GM21381 (cell line): Measurements from ENCODE around the gene EHMT1.
"Not testable (repeated sequence)": the region's sequence is repeated elsewhere in the genome, so short reads cannot be mapped to it uniquely, and the experiment has no call there.

Experiments used
- ATAC-seq: cut with Tn5 transposase; IDR thresholded peaks from one replicate; pipeline ENCODE4 v1.9.1; 2021; ENCODE audit warnings: mild to moderate bottlenecking, moderate library complexity; ENCODE audit not compliant: unreplicated experiment

The EHMT1 gene

DNA sequence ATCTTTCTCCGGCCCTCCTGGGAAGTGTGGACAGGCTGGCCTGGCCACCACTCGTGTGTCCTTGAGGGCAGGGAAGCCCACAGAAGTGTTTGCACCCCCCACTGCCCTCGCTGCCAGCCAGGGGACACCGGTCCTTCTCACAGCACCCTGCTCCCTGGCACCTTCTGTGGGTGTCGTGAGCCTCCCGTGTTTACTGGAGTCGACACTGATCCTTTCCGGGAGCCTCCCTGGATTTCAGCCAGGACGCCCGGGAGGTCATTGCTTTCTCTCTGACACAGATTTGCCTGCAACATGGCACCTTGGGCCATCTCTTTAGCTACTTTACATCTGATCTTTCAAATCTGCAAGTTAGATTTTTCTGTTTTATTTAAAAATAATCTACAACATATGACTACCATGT, 138.3 kb downstream of the EHMT1 start:
- ATAC-seq = no peak

DNA sequence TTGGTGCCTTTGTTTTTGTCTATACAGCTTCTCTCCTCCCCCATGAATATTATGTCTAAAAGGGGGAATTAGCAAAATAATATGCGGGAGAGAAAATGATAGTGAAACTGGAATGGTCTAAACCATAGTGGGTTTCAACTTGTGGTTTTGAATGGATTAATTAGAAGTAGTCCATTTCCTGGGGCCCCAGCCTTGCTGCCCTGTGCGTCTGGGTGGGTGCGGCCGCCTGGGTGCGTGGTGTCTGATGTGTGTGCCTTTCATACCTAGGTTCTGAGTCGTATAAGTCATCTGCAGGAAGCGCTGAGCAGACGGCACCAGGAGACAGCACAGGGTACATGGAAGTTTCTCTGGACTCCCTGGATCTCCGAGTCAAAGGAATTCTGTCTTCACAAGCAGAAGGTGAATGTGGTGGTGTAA, 138.8 kb downstream of the EHMT1 start:
- peak; percentile 35 for ATAC-seq

DNA sequence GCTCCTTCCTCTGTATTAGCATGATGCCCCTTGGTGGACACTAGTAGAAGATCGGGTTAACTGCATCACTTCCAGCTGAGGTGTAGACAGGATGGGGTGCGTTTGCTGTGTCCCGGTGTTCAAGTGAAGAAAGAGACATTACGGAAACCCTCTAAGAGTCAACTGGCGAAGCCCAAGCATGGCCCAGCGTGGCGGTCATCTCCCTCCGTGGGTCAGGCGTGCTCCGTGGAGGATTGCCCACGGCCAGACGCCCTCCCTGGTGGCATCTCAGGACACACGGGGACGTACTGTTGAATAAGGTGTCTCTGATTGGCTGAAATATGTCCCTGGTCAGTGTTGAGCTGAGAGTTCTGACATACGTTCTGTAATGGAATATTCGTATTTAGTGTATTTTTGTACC, 139.3 kb downstream of the EHMT1 start:
- ATAC-seq = no peak

DNA sequence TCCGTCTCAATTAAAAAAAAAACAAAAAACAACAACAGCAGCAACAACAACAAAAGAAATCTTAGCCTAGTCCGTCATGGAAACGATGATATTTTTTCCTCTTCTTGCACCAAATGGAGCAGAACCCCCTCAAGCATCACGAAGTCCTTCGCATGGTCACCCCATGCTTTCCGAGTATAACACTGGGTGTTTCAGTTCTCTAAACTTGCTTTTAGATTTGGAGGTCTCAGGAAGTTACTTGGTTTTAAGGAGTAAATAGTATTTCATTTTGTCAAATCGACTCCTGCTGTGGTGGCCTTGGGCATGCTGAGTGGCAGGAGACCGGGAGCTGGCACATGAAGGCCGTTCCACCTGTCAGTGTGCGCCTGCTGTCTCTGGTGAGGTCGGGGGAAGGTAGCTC, 140.3 kb downstream of the EHMT1 start:
- no peak for ATAC-seq

DNA sequence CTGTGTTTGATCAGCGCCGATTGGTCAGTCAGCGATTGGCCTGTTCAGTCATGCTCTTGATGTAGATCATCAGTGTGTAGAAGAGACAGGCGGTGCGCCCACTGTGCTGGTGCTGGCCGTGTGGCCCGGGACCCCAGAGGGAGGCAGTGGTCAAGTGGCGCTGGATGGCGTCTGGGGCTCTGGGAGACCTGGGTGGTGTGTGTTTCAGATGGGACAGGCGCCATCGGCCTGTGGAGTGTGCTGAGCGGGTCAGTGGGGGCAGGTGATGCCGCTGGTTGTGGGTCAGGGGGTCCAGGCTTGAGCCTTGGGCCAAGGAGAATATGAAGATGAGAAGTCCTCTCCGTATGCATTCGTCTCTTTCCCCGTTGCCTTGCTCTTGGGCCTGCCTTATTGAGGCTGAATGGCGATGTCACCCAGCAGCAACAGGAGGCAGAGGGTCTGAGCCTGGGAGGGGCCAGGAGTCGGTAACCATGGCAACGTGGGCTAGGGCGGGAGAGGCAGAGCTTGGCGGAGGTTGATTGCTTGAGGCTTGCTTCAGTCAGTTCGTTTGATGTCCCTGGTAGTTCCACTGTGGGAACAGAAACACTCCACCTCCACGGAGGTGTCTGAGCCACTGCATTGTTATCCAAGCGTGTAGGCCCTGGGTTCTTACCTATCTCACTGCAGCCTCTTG, 141.0 kb downstream of the EHMT1 start:
- ATAC-seq = no peak

DNA sequence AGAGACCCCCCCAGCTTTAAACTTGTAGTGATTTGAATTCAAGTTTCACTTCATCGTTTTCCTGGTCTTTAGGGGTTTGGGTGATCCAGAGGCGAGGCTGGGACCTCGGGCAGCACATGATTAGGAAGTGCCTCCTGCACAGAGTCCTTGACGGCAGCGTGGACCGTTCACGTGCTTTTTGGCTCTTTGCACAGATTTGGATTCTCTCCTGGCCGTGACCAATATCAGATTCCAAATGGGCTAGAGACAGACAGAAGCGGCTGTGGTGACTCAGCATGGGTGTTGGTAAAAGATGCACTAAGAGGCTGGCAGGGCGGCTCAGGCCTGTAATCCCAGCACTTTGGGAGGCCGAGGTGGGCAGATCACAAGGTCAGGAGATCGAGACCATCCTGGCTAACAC, 141.6 kb downstream of the EHMT1 start:
- ATAC-seq = no peak

DNA sequence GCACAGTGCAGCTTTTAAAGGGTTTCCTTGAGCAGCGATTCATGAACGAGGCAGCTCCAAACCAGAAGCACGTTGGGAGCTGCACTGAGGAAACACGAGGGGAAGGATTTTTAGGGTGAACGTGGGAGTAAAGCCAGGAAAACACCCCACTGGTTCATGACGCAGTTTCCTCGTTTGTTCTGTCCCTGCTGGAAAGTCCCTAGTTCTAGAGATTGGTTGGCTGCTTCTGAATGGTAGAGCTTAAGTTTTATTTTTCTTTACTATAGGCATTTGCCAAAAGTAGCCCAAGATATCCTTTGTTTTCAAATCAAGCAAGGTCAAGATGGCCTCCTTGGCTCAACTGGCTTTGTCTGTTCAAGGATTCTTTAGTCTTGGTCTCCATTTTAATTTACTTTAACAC, 142.2 kb downstream of the EHMT1 start:
- no peak for ATAC-seq

DNA sequence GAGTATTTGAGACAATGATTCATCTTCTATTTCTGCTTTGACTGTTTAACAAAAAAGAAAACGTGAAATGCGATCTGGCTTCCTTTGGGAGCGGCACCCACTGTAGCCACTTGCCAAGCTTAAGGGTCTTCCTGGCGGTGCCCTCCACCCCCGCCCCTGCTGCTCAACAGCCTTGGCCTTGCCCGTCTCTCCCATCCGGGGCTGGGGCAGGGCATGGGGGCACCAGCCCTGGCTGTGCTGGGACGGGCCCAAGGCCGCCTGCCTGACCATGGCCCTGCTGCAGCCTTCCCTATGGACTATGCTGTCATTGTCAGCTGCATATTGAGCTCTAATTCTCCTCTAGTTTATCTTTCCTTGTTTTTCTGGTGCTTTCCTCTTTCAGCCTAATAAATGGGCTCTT, 143.0 kb downstream of the EHMT1 start:
- no peak for ATAC-seq

DNA sequence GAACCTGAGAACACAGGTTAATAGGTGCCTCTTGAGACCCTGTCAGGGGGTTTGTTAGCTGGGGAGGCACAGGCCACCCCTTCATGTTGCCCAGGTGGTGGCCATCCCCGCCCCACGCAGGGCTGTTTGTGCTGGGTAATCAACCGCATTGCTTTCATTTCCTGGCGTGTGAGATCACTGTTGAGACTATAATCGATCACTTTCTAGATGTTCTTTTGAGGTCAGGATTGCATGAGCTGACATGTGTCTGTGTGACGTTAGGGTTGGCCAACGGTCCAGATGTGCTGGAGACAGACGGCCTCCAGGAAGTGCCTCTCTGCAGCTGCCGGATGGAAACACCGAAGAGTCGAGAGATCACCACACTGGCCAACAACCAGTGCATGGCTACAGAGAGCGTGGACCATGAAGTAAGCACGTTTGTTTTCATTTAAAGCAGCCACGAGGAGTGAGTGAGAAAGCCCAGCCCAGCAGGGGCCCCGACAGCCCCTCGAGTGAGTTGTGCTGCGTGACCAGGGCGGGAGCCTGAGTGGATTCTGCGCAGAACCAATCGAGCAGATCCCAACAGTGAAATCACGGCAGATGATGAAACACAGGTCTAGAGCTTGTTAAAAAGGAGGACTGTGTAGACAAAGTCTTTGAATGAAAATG, 143.7 kb downstream of the EHMT1 start:
- ATAC-seq = peak; percentile 51

DNA sequence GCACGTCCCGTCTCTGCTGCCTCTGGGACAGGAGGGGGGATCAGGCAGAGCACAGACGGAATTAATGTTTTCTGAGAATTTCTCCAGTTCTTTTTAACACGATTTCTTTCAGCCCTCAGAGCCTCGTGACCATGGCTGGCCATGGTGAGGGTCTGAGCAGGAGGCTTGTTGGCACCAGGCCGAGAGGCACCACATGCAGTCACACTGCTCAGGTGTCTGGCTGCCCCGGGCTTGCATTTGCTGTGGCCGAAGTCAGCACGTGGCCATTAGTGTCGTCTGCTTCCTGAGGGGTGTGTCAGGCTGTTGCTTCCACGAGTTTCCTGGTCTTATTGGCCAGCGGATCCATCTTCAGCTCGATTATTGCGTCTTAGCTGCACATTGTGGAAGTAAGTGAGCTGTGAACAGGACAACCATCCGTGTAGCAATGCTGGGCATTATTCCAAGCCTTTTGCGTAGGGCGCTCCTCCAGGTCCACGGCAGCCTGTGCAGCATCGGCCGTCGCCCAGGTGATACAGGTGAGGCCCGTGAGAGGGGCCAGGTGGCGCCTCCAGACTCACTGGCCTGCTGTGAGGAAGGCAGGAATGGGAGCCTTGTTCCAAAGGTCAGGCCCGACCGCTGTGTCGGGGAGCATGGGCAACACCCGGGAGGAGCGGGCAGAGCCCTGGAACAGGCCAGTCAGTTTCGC, 144.6 kb downstream of the EHMT1 start:
- ATAC-seq = no peak

DNA sequence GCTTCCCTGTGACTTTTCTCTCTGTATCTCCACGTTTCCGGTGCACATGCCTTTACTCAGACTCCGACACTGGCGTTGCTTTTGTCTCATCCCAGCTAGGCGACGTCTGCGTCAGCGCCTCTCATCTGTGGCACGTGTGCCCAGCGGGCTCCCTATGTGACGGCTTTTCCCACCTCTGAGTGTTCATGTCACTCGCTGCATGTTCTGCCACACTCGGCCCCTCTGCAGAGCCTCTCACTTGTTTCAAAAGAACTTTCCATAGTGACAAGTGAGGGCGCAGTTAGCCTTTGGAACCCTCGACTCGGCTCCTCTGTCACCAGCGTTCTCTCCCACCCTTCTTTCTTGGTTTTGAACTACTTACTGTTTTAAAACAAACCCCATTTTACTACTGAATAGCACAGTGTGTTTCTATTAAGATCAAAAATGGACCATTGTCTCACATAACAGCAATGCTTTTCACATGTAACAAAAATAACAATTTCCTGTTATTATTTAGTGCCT, 145.4 kb downstream of the EHMT1 start:
- no peak for ATAC-seq

DNA sequence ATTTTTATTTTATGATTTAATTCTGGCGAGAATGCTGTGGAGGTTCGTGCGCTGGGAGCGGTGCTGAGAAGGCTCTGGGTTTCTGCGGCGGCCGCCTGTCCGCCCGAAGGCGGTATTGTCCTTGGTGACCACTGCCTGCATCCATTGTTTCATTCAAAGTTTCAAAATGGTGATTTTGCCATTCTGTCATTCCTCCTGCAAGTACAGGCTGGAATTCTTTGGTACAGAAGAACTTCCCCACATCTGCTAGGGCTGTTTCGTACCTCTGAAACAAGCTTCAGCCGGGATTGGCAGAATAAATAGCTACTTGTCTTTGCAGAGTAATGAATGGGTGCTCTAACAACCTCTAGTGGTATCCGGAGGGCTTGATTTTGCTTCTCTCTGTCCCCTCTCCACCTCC, 146.2 kb downstream of the EHMT1 start:
- ATAC-seq = no peak

DNA sequence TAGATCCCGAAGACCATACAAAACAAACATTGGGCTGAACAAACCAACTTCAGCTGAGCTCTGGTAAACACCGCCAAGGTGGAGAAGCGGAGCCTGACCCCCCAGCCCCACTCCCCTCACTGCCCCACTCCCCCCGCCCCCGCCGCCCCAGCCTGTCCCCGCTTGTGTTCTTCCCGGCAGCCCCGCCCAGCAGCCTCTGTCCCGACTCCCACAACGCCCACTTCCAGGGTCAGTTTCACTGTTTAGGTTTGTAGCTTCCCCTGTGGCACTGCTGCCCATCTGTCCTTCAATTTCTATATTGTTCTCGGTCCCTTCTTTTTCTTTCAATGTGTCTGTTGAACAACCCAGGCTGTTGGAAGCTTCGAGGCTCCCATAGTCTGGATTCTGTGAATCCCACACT, 146.7 kb downstream of the EHMT1 start:
- ATAC-seq = no peak

DNA sequence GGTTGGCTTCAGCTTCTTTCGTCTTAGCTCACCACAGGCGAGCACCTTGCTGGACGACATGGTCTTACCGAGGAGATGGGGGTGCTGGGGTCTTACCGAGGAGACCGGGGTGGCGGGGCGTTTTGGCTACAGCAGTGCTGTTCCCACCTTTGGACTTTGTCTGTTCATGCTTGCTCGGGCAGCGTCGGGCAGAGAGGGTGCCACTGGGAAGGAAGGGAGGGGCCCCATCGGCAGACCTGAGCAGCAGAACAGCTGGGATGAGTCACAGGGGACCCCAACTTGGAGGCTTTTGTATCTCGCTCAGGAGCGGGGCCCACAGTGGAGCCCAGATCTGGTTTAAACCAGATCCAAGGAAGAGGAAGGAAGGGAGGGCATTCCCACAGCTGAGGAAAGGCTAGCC, 152.8 kb downstream of the EHMT1 start:
- ATAC-seq = no peak

DNA sequence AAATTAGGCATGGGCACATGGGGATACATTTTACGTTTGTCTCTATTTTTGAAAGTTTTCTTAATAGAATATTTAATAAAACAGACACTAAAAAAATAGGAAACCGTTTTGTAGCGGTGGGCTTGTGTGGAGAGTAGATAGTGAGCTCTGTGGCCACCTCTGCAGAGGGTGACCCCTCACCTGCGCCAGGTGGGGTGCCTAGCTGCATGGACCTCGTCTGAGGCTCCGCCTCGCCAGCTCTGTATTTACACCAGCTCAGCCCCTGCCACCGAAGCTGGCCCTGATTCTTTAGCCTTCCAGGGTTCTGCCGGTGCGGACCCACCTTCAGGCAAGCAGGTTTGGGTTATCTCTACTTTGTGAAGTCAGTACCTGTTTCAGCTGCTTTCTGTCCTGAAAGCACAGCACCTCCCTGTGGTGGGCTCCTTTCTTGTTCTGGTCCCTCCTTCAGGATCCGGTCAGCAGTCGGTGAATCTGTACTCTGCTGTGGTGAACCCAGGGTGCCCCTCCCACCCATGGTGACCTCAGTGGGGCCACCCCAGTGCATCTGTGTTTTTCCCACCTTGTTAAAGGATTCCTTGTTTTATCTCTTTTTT, 153.6 kb downstream of the EHMT1 start:
- no peak for ATAC-seq

DNA sequence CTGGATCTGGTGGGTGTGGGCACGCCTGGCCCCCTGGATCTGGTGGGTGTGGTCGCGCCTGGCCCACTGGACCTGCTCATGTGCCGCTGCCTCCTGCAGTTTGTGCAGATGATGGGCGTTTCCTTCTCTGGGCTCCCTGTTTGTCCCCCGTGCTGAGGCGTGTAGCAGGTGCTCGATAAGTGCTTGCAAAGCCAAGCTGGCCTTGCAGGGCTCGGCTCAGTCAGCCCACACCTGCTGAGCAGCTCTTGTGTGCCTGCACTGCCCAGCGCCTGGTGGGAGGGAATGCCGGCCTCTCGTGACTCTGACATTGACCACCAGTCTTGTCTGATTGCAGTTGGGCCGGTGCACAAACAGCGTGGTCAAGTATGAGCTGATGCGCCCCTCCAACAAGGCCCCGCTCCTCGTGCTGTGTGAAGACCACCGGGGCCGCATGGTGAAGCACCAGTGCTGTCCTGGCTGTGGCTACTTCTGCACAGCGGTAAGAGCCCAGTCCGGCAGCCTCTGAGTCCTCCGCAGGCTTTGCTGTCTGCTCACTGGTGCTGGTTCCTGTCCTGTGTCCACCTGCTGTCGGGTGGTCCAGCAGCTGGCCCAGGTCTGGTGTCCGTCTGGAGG, 156.1 kb downstream of the EHMT1 start:
- ATAC-seq = no peak

DNA sequence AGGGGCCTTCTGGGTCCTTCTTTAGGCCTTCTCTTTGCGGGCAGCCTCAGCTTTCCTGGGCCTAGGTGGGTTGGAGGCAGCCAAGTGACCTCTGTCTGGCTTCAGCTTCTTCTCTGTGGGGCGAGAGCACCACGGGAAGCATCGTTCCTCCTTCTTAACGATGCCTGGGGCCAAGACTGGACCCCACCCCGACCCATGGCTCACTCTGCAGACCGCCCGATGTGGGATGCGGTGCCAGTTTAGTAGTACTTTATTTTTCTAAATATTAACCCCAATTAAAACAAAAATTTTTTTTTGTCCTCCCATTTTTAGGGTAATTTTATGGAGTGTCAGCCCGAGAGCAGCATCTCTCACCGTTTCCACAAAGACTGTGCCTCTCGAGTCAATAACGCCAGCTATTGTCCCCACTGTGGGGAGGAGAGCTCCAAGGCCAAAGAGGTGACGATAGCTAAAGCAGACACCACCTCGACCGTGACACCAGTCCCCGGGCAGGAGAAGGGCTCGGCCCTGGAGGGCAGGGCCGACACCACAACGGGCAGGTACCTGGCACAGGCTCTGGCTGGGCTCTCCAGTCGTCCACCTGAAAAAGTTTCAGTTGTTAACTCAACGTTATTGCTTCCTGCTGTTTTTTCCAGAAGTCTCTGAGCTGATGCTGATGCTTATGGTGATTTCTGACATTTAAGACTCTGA, 157.6 kb downstream of the EHMT1 start:
- no peak for ATAC-seq

DNA sequence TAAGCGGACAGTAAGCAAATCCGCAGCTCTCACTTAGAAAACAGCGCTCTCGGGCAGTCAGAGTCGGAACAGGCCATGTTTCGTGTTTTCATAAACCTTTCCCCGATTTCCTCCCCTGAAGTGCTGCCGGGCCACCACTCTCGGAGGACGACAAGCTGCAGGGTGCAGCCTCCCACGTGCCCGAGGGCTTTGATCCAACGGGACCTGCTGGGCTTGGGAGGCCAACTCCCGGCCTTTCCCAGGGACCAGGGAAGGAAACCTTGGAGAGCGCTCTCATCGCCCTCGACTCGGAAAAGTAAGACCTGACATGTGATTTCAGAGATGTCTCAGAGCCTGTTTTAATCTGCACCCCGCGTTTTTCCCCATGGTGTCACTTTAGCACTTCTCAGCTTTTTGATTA, 159.0 kb downstream of the EHMT1 start:
- no peak for ATAC-seq

DNA sequence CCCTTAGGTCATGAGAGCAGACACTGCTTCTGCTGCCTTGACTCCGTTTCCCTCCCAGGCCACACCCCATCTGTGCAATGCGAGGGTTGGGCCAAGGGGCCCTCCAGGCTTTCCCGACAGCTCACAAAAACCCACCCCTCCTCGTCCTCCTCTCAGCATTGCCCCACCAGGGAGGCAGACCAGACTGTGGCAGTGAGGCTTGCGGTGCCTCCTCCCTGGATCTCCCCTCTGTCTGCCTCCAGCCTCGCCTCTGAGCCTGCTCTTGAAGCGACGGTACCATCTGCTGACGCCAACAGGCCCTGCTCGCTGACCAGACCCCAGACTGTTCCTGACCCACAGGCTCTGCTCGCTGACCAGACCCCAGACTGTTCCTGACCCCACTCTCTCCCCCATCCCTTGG, 159.5 kb downstream of the EHMT1 start:
- no peak for ATAC-seq

DNA sequence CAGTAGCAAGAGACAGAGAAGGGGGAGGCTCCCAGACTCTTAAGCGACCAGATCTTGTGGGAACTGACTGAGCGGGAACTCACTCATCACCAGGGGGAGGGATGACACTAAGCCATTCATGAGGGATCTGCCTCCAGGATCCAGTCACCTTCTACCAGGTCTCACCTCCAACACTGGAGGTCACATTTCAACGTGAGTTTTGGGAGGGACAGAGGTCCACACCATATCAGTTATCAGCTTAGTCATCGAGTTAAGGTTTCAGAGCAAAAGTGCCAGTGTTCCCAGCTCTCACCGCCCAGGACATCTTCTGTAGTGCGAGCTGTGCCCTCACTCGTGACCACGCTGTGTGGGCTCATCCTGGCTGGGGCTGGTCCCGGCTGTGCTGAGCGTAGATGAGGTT, 160.1 kb downstream of the EHMT1 start:
- no peak for ATAC-seq

DNA sequence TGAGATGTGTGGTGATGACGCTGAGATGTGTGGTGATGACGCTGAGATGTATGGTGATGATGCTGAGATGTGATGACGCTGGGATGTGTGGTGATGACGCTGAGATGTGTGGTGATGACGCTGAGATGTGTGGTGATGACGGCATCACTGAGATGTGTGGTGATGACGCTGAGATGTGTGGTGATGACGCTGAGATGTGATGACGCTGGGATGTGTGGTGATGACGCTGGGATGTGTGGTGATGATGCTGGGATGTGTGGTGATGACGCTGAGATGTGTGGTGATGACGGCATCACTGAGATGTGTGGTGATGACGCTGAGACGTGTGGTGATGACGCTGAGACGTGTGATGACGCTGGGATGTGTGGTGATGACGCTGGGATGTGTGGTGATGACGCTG, 161.2 kb downstream of the EHMT1 start:
- ATAC-seq = not testable (repeated sequence)
